LoVo (cell line): ENCODE measurements around the gene PLA2G4B.

Experiments used
- DNase-seq: peaks from one replicate; pipeline ENCODE4 v3.0.0-alpha.2; 2016; ENCODE audit warnings: low spot score

Gene PLA2G4B

DNA sequence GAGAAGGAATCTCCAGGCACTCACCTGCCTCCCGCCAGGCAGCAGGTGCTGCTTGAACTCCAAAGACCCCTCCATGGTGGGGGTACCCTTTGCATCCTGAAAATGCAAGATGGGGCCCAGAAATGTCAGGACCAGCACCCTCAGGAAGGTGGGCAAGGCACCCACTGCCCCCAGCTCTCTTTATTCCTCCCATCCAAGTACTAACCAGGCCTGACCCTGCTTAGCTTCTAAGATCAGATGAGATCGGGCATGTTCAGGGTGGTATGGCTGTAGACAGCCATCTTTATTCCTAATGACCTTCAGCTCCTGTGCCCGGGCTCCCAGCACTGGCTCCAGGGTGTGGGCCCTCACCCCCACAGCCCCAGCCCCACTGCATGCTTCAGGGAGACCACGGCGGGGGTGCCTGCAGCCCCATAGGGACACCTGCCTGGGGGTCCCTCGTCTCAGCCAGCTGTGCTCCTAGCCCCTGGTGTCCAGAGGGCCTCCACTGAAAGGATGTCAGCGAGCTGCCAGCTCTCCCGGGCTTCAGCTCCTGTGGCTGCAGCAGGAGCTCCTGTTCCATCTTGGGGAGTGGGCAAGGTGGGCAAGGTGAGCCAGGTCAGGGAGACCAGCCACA lies 13.2 kb downstream of the PLA2G4B start:
- no peak for DNase-seq

GRCh38 chr15:41852736-41853590 lies 14.3 kb downstream of the PLA2G4B start:
- no peak for DNase-seq

GRCh38 chr15:41853831-41854230 lies 15.2 kb downstream of the PLA2G4B start:
- no peak for DNase-seq

DNA sequence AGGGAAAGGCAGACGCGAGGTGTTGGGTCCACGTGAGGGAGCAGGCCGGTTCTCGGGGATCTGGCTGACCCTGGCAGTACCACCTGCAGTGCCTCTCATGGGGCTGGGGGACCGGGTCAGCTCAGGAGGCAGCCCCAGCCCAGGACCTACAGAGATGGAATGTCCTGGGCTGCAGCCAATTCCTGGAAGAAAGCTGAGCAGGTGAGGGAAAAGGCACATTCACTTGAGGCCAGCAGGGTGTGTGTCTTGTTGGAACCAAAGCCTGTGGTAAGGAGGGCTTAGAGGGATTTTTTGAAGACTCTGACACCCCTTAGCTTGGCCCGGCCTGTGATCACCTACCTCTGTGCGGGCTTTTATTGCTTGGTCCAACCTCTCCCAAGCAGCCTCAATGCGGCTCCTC lies 15.8 kb downstream of the PLA2G4B start:
- DNase-seq: no peak

- DNase-seq: no peak
These were observed 16.8 kb downstream of the PLA2G4B start for GRCh38 chr15:41855261-41855961.

DNA sequence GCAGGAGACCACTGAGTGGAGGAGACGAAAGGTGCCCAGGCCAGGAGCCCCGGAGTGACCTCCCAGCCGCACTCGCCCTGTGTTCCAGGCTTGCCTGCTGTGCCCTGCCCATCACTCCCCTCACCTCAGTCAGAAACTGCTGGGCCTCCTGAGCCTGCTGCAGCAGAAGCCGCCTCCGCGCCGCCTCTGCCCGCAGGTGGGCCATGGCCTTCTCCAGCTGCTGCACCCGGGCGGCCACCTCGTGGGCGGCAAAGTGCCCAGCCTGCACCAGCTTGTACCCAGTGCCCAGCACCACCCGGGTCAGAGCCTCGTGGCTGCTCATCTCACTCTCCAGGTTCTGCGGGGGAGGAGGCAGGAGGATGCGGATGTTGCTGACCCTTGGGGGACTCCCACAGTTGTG lies 17.6 kb downstream of the PLA2G4B start:
- DNase-seq: no peak

DNA sequence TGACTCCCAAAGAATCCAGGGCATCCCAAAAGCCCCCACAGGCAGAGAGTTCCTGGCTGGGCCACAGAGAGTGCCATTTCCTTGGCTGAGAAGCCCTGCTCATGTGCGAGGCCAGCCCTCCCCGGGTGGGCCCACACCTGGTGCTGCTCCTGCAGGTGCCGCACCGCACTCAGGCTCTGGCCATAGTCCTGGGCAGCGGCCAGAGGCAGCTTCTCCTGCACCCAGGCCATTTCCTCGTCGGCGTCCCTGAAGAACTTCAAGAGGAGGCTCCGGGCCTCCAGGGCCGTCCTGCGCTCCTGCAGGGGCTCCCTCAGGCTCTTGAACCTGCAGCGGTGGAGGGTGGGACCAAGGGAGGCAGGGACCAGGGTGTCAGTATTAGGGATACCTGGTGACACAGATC lies 18.1 kb downstream of the PLA2G4B start:
- DNase-seq: no peak

- no peak for DNase-seq
These were observed 18.7 kb downstream of the PLA2G4B start for GRCh38 chr15:41857316-41857715.

DNA sequence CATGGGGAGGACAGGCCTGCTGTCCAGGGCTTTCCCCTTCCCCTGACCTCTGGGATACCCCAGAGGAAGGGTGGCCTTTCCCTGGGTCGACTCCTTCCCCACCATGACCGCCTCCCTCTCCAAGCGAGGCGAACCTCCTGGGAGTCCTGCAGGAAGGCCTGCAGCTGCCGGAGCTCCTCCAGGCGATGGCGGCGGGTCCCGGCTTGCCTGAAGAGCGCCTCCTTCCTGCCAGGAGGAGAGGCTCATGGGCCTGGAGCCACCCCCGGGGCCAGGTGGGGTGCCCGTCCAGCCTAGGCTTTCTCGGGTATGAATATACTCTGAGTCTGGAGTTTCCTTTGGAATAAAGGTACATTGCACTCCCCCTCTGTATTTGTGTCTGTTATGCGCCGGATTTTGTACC lies 20.1 kb downstream of the PLA2G4B start:
- DNase-seq: no peak

DNA sequence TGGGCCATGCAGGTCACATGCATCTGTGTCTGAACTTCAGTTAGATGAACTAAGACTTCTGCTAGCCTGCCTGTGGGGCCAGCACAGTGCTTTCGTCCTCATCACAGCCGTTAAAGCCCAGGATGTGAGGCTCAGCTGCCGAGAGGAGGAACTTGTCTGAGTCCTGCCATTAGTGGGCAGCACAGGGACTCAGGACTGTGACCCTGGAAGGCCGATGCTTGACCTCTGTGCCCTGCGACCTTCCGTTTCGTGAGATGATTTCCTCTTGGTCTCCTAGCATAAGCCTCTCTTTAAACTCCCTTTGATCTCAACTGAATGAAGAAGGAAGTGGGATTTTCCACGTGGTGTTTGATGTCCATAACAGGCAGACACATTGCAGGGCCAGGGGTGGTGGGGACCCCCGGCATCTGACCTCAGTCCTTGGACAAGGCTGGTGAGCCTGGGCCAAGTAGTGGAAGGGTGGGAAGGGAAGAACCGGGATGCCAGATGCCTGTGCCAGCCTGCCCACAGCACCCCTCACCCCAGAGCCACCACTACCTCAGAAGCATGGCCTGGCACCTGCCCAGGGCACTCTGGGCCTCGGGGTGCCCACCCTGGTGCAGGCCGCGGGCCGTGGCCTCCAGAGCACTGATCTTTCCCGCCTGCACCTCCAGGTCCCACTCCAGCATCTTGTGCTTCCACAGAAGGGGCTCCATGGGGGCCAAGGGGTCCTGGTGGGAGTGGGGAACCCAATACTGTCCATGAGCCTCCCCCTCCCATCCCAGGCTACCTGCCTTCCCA lies 21.6 kb downstream of the PLA2G4B start:
- no peak for DNase-seq

- DNase-seq: no peak
These were observed 23.2 kb downstream of the PLA2G4B start for GRCh38 chr15:41861736-41862356.

GRCh38 chr15:41862515-41863116 lies 24.0 kb downstream of the PLA2G4B start:
- DNase-seq: peak; percentile 14

- DNase-seq: no peak
These were observed 26.9 kb downstream of the PLA2G4B start for GRCh38 chr15:41865490-41866055.

DNA sequence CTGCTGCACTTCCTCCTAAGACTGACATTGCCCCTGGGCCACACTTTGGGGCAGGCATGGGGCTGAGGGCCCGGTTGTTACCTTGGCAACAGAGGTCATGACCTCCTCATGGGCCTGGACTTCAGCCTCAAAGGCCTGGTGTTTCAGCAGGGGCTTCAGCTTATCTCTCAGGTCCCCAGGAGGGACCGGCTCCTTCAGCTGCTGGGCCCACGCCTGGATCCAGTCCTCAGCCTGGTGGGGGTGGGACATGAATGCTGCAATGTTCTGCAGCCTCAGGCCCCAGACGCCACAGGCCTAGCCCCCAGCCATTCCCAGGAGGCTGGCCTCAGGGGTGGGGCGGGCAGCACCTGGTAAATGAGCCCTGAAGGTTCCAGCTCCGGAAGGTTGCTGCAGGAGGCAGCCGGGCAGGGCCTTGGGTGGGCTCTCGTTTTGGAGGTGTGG lies 27.6 kb downstream of the PLA2G4B start:
- no peak for DNase-seq

DNA sequence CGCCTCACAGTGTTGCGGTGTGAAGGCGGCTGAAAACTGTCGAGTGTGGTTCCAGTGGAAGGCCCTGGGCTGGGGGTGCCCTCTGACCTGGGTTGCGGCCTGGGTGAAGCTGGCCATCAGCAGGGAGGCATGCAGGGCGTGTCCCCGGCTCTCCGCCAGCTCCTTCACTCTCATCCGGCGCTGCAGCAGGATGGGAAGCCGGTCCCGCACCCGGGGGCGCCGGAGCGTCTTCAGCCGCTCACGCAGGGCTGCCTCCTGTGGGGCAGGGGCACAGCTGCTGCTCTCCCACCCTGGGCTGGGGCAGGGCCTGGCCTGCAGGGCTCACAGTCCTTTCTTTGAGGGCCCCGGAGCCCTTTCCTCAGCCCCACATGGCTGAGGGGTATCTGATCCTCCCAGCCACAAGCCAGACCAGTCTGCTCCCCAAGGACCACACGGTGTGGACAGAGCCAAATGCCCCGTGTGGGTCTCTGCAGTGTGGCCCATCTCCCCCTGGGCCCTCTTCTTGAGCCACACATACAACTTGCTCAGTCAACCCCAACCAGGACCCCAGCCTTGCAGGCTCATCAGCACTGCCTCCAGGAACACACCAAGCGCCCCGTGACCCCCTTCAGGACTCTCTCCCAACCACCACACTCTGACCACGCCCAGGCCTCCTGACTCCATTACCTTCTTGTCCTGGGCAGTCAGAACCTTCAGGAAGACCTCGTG lies 28.4 kb downstream of the PLA2G4B start:
- no peak for DNase-seq

DNA sequence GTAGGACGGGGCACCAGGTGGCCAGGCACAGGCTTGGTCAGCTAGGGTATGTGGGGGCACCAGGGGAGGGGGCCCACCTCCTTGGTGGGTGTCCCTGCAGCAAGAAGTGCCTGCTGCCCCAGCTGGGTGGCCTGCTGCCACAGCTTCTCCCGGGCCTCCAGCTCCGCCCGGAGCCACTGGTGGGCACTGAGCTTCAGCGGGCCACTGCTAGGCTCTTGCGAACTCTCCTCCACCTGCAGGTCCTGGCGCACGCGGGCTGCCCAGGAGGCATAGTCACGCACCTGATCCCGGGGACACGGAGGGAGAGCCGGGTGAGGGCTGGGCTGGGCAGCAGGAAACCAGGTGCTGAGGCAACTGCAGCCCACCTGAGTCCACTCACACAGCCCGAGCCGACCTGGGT lies 29.7 kb downstream of the PLA2G4B start:
- no peak for DNase-seq

DNA sequence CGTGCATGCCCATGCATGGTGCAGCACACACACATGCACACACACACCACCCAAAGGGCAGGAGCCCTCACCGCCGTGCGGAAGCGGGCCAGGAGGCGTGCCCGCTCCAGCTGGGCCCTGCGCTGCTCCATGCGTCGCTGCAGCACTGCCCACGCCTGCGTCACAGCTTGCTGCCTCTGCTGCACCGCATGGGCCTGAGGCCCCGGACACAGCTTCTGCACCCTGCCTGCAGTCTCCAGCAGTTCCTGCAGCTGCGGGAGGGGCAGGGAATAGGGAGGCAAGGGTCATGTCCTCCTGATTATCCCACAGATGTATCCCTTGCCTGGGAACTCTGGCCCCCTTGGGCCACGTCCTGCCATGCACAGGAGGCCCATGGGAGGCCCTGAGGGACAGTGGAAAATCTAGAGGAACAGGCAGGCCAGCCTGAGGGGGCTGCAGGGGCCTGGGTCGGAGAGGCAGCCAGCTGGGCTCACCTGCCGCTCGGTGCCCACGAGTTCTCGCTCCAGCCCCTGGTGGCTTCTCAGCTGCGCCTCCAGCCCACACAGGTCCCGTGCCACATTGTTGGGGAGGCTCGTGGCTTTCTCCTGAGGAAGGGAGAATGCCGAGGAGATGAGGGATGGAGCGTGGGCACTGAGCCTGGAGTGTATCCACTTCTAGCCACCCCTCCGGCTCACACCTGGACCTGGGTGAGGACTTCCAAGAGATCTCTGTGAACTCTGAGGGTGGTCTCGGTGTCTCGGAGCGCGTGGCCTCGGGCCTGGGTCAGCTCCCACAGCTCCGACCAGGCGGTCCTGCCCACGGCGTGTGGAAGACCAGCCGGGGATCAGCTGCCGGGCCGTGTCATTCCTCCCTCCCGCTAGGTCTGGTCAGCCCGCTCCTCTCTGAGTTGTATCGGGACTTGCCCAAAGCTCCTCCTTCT lies 31.4 kb downstream of the PLA2G4B start:
- no peak for DNase-seq

- no peak for DNase-seq
These were observed 32.0 kb downstream of the PLA2G4B start for GRCh38 chr15:41870689-41871081.
